ENCODE data around the gene ZNF101. TPM values are rescaled to one million over a fixed set of nuclear protein-coding genes. Genes with fewer than 3 reads are reported as not detected.

ZNF101 gene
- total RNA-seq, 1 experiment from 2014 or later = 14.5 TPM

GRCh38 chr19:19711934-19712828, 43.5 kb downstream of the ZNF101 start:
- Histone ChIP-seq H3K36me3 (ENCODE audit: insufficient read depth, low read length, poor library complexity, severe bottlenecking) (peaks cover 45% of the 10 kb centered on the region), H3K4me1 (ENCODE audit: insufficient read depth, low read length, poor library complexity, severe bottlenecking) (no peaks in the 10 kb centered on the region), H3K27ac (ENCODE audit: low read depth, low read length, poor library complexity, severe bottlenecking) (no peak overlapping the region), H3K9me3 (ENCODE audit: low read depth, low read length, poor library complexity, severe bottlenecking) (peaks cover 91% of the 10 kb centered on the region), H3K27me3 (replicated peaks; ENCODE audit: insufficient read depth, low read depth, low read length, poor library complexity) (no peaks in the 10 kb centered on the region), H3K4me3 (ENCODE audit: low read depth, low read length, poor library complexity, severe bottlenecking) (no peak overlapping the region)
- intact Hi-C loops (cut with micrococcal nuclease; ENCODE audit: unreplicated experiment) = no loop called here
- ChIA-PET POLR2A (ENCODE audit: low non-redundant PET) (no interaction called here), CTCF (no interaction called here)
- TF ChIP-seq EZH2 (IDR thresholded peaks at IDR 0.05; ENCODE audit: borderline replicate concordance, low read depth, low read length, poor library complexity, severe bottlenecking) (no peak), CTCF (conservative IDR thresholded peaks at IDR 0.05; ENCODE audit: low read depth, low read length) (no peak)
- no peak for DNase-seq (ENCODE audit: low spot score)
- no TSS peak for BruUV-seq (replicated peaks)

GRCh38 chr19:19719798-19720197, 51.2 kb downstream of the ZNF101 start:
- no peaks in the 10 kb centered on the region for H3K36me3 ChIP-seq (ENCODE audit: insufficient read depth, low read length, poor library complexity, severe bottlenecking)
- intact Hi-C loops (cut with micrococcal nuclease; ENCODE audit: unreplicated experiment) = no loop called here
- CTCF ChIA-PET = no interaction called here
- POLR2A ChIA-PET (ENCODE audit: low non-redundant PET) = no interaction called here
- no peaks in the 10 kb centered on the region for H3K4me1 ChIP-seq (ENCODE audit: insufficient read depth, low read length, poor library complexity, severe bottlenecking)
- no TSS peak for BruUV-seq (replicated peaks)
- no peaks in the 10 kb centered on the region for H3K27me3 ChIP-seq (replicated peaks; ENCODE audit: insufficient read depth, low read depth, low read length, poor library complexity)
- peaks cover 73% of the 10 kb centered on the region for H3K9me3 ChIP-seq (ENCODE audit: low read depth, low read length, poor library complexity, severe bottlenecking)
- H3K27ac ChIP-seq (ENCODE audit: low read depth, low read length, poor library complexity, severe bottlenecking) = no peak overlapping the region
- no peak overlapping the region for H3K4me3 ChIP-seq (ENCODE audit: low read depth, low read length, poor library complexity, severe bottlenecking)
- no peak for DNase-seq (ENCODE audit: low spot score)
- no peak for TF ChIP-seq EZH2 (IDR thresholded peaks at IDR 0.05; ENCODE audit: borderline replicate concordance, low read depth, low read length, poor library complexity, severe bottlenecking)
- TF ChIP-seq CTCF (conservative IDR thresholded peaks at IDR 0.05; ENCODE audit: low read depth, low read length) = no peak

GRCh38 chr19:19721896-19722295, 53.3 kb downstream of the ZNF101 start:
- DNase-seq (ENCODE audit: low spot score) = no peak
- ChIA-PET CTCF (no interaction called here), POLR2A (ENCODE audit: low non-redundant PET) (no interaction called here)
- Histone ChIP-seq H3K36me3 (ENCODE audit: insufficient read depth, low read length, poor library complexity, severe bottlenecking) (no peaks in the 10 kb centered on the region), H3K27ac (ENCODE audit: low read depth, low read length, poor library complexity, severe bottlenecking) (no peak overlapping the region), H3K4me3 (ENCODE audit: low read depth, low read length, poor library complexity, severe bottlenecking) (no peak overlapping the region), H3K4me1 (ENCODE audit: insufficient read depth, low read length, poor library complexity, severe bottlenecking) (no peaks in the 10 kb centered on the region), H3K9me3 (ENCODE audit: low read depth, low read length, poor library complexity, severe bottlenecking) (peaks cover 52% of the 10 kb centered on the region), H3K27me3 (replicated peaks; ENCODE audit: insufficient read depth, low read depth, low read length, poor library complexity) (no peaks in the 10 kb centered on the region)
- no TSS peak for BruUV-seq (replicated peaks)
- intact Hi-C loops (cut with micrococcal nuclease; ENCODE audit: unreplicated experiment) = no loop called here
- TF ChIP-seq EZH2 (IDR thresholded peaks at IDR 0.05; ENCODE audit: borderline replicate concordance, low read depth, low read length, poor library complexity, severe bottlenecking) = no peak
- no peak for TF ChIP-seq CTCF (conservative IDR thresholded peaks at IDR 0.05; ENCODE audit: low read depth, low read length)

All from A673 (cell line).